Activated CD8-positive, alpha-beta memory T cell treated with anti-CD3 and anti-CD28 coated beads, Interleukin-2, amount 10 ng/mL, durations not matched to agents 7 days and 5 days (primary cell): Measurements from ENCODE around the gene FOLH1. TPM values are rescaled to one million over a fixed set of nuclear protein-coding genes. Genes with fewer than 3 reads are reported as not detected.
"Not testable (repeated sequence)": the region's sequence is repeated elsewhere in the genome, so short reads cannot be mapped to it uniquely, and the experiment has no call there.

Experiments used
- ATAC-seq: fragments of 150-1000 bp; cut with Tn5 transposase; one replicate; pipeline ENCODE4 v1.10.0; 2021; ENCODE audit warnings: moderate library complexity
- CTCF ChIA-PET: fragments of 350-600 bp; sonication (Branson Sonifier 250); formaldehyde crosslinking; loops from one replicate; lab custom pipeline; 2021; ENCODE audit warnings: antibody characterized with exemption; lab: Charles Lee
- DNase-seq: peaks from one replicate; pipeline ENCODE4 v3.0.0-alpha.2; 2020
- H3K27ac Mint-ChIP-seq: one replicate; pipeline ENCODE4 v1.8.0; 2021; ENCODE audit warnings: mild to moderate bottlenecking, mixed read lengths
- H3K27me3 Mint-ChIP-seq: one replicate; pipeline ENCODE4 v1.8.0; 2021; ENCODE audit warnings: mixed read lengths
- H3K36me3 Mint-ChIP-seq: one replicate; pipeline ENCODE4 v1.8.0; 2021; ENCODE audit warnings: mild to moderate bottlenecking, mixed read lengths
- H3K4me1 Mint-ChIP-seq: one replicate; pipeline ENCODE4 v1.8.0; 2021; ENCODE audit warnings: mixed read lengths
- H3K4me3 Mint-ChIP-seq: one replicate; pipeline ENCODE4 v1.8.0; 2021; ENCODE audit warnings: mild to moderate bottlenecking, moderate library complexity, mixed read lengths
- H3K9me3 Mint-ChIP-seq: one replicate; pipeline ENCODE4 v1.8.0; 2022; ENCODE audit warnings: low read depth, mixed read lengths
- total RNA-seq, 2 experiments: library from RNA; stranded (reverse); gene quantifications; one replicate each; pipeline ENCODE4 v1.2.3, GENCODE V29; 2021

FOLH1 gene
- total RNA-seq, 2 experiments from 2014 or later: not detected

DNA sequence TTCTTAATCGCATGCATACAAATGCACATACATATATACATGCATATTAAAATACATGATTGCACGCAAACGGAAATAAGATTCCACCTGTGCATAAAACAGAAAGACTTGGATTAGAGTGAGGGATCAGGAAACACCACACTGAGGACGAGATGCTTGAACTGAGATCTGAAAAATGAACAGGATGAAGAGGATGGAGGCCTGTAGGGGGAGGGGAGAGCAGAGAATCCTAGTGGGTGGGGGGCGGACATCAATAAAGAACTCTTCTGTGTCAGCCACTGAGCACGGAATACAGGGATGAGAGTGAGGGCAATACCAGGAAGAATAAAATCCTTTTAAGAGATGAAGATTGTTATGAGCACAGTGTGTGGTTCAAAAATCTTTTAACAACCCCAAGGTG lies 1.4 kb downstream of the FOLH1 start:
- ATAC-seq, H3K27me3 Mint-ChIP-seq, CTCF ChIA-PET, H3K36me3 Mint-ChIP-seq, H3K9me3 Mint-ChIP-seq, H3K4me1 Mint-ChIP-seq, H3K4me3 Mint-ChIP-seq, H3K27ac Mint-ChIP-seq, DNase-seq: not testable (repeated sequence)

DNA sequence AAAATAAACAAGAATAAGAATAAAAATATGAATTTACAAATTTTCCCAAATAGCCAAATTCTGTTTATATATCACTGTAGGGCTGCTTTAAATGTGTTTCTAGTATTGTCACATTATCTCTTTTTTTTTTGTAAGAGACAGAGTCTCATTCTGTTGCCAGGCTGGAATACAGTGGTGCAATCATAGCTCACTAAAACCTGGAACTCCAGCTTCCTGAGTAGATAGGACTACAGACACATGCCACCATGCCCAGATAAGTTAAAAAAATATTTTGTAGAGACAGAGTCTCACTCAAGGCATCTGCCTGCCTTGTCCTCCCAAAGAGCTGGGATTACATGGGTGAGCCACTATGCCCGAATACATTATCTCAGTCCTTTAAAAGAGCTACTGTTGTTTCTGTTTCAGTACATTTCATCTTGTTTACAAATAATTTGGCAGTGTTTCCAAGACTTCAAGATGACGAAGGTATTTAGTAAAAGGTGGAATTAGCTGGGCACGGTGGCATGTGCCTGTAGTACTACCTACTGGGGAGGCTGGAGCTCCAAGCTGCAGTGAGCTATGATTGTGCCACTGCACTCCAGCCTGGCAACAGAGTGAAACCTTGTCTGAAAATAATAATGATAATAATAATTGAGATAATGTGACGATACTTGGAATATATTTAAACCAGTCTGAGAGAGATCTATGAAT lies 6.0 kb downstream of the FOLH1 start:
- Mint-ChIP-seq H3K27ac (no peak overlapping the region), H3K9me3 (peaks cover 5% of the 10 kb centered on the region), H3K4me1 (no peaks in the 10 kb centered on the region), H3K4me3 (no peak overlapping the region), H3K36me3 (no peaks in the 10 kb centered on the region), H3K27me3 (peaks cover 2% of the 10 kb centered on the region)
- no peak for ATAC-seq
- no peak for DNase-seq
- CTCF ChIA-PET: no interaction called here

DNA sequence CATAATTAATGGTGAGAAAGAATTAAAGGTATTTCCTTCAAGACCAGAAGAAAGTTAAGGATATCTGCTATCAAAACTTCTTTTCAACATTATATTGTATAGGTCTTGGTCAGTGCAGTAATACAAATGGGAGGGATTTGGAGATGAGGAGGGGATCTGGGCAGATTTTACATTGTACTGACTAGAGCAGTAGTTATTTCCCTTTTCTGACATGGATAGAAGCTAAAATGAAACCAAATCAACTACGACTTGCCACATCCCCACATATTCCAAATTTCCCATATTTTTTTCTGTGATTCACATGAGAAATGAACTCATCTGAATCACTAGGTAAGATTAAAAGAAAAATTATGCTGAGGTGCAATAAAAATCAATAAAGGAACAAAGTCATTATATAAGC lies 11.6 kb downstream of the FOLH1 start:
- DNase-seq, H3K9me3 Mint-ChIP-seq: not testable (repeated sequence)

DNA sequence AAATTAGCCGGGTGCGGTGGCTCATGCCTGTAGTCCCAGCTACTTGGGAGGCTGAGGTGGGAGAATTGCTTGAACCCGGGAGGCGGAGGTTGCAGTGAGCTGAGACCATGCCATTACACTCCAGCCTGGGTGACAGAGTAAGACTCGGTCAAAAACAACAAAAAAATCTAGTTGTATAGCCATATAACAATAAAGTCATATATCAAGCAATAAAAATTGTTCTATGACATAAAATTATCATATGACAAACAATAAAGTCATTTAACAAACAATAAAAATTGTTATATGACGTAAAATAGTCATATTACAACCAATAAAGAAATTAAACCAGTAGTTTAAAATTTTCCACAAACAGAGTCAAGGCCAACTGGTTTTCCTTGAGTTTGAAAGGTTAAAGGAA lies 12.4 kb downstream of the FOLH1 start:
- DNase-seq, H3K27me3 Mint-ChIP-seq, H3K4me3 Mint-ChIP-seq, H3K9me3 Mint-ChIP-seq, CTCF ChIA-PET, H3K27ac Mint-ChIP-seq, ATAC-seq, H3K36me3 Mint-ChIP-seq, H3K4me1 Mint-ChIP-seq: not testable (repeated sequence)

More for the DNA sequence above, 11.6 kb downstream of the FOLH1 start:
- H3K4me3 Mint-ChIP-seq, ATAC-seq, H3K4me1 Mint-ChIP-seq, H3K27me3 Mint-ChIP-seq, CTCF ChIA-PET, H3K36me3 Mint-ChIP-seq, H3K27ac Mint-ChIP-seq: not testable (repeated sequence)

DNA sequence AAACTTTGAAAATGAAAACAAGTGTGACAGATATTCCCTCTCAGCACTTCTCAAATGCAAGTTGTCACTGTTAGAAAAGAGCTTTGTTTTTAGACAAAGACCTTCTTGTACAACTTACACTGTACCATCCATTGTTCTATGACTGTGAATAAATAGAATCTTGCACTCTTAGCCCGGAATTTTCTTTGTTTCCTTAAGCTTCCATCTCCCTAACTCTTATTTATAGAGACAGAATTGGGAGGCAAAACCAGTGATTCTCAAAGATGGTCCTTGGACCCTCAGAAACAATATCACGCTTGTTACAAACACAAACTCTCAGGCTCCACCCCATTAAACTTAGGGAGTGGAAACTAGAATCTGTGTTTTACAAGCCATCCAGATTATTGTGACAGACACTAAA lies 18.1 kb downstream of the FOLH1 start:
- H3K4me3 Mint-ChIP-seq, H3K4me1 Mint-ChIP-seq, DNase-seq, H3K27me3 Mint-ChIP-seq, ATAC-seq, CTCF ChIA-PET, H3K9me3 Mint-ChIP-seq, H3K27ac Mint-ChIP-seq, H3K36me3 Mint-ChIP-seq: not testable (repeated sequence)

DNA sequence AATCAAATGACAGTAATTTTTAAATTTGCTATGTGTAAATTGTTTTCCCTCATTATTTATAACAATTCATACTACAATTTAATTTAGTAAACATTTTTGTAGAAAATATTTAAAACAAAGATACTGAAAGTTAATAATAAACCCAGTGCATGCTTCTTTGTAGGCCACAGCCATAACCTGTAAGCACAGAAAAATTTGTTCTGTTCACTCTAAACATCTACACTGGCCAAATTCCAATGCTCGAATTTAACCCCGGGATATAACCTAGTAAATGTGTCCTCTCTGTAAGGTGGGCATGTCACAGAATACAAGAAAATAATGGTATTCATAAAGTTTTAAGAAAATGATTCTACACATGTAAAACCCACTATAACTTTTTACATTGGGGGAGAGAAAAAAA lies 22.2 kb downstream of the FOLH1 start:
- H3K4me1 Mint-ChIP-seq, H3K4me3 Mint-ChIP-seq, H3K9me3 Mint-ChIP-seq, DNase-seq, H3K27ac Mint-ChIP-seq, ATAC-seq, H3K36me3 Mint-ChIP-seq, H3K27me3 Mint-ChIP-seq, CTCF ChIA-PET: not testable (repeated sequence)

DNA sequence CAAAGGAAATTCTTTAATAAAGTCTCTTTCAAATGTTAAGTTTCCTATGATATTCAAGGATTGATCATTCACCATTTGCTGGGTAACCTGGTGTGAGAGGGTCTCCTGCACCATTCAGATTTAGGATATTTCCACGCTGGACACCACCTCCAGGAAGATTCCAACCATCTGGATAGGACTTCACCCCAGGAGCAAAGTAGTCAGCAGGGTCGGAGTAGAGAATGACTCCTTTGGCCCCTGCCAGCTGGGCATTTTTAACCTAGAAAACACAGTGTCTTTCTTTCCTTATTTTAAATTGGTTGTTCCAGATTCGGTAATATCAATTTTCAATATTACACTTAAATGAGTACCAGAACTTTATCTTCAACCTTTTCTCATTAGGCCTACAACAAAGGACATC lies 22.8 kb downstream of the FOLH1 start:
- H3K27ac Mint-ChIP-seq, H3K36me3 Mint-ChIP-seq, CTCF ChIA-PET: not testable (repeated sequence)

DNA sequence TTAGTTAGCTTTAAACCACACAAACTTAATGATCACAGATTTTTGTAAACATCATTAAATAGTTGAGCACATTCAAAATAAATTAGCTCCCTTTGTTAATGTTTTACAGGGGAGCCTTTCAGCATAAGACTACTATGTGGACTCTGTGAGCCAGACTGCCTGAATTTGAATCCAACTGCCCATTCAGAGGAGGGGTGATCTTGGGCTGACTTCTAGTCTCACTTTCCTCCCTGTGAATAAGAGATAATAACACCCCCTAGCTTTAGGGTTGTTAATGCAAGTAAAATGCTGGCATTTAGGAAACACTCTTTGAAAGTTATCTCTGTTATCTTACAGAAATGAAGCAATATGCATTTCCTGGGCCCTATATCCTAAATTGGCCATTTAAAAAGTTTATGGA lies 23.6 kb downstream of the FOLH1 start:
- CTCF ChIA-PET, H3K27ac Mint-ChIP-seq, H3K4me3 Mint-ChIP-seq, DNase-seq, H3K4me1 Mint-ChIP-seq, ATAC-seq, H3K36me3 Mint-ChIP-seq, H3K9me3 Mint-ChIP-seq, H3K27me3 Mint-ChIP-seq: not testable (repeated sequence)

More for the DNA sequence above, 22.8 kb downstream of the FOLH1 start:
- ATAC-seq, H3K4me3 Mint-ChIP-seq, H3K4me1 Mint-ChIP-seq, H3K27me3 Mint-ChIP-seq, DNase-seq, H3K9me3 Mint-ChIP-seq: not testable (repeated sequence)

DNA sequence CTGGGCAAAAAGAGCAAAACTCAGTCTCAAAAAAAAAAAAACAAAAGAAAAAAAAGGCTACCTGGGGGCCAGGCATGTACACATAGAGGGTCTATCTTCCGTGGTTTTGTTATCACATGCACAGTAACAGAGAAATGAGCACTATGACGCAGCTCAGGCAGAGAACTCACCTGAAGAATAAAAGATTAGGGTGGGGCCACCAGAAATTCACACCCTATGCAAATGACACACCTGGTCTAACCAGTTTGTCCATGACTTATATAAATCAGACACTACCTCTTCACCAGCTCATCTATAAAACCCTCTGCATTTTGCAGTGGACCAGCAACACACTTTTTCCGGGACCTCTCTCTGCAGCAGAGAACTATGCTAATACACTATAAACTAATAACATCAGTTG lies 30.5 kb downstream of the FOLH1 start:
- H3K9me3 Mint-ChIP-seq, H3K27ac Mint-ChIP-seq: not testable (repeated sequence)

DNA sequence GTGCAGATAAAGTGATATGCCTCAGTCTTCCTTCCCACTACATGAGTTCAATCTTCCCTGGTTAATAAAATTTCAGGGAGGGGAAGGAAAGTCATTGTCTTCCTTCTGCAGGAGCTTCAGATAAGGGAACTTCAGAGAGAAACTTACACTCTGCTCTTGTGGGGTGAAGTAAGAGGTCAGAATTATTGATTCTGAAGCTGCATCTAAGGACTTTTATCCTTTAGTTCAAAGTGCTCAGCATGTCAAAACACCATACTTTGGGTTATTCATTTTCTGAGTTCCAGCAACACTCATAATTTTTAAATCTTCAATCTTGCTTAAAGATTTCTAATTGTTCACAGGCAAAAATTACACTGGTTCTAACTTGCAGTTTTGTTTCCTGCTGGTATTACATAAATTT lies 33.0 kb downstream of the FOLH1 start:
- CTCF ChIA-PET, H3K4me3 Mint-ChIP-seq, DNase-seq, H3K4me1 Mint-ChIP-seq, H3K27me3 Mint-ChIP-seq, H3K36me3 Mint-ChIP-seq, H3K27ac Mint-ChIP-seq, H3K9me3 Mint-ChIP-seq, ATAC-seq: not testable (repeated sequence)

More for the DNA sequence above, 30.5 kb downstream of the FOLH1 start:
- H3K4me3 Mint-ChIP-seq, ATAC-seq, H3K36me3 Mint-ChIP-seq, CTCF ChIA-PET, H3K27me3 Mint-ChIP-seq, H3K4me1 Mint-ChIP-seq, DNase-seq: not testable (repeated sequence)

DNA sequence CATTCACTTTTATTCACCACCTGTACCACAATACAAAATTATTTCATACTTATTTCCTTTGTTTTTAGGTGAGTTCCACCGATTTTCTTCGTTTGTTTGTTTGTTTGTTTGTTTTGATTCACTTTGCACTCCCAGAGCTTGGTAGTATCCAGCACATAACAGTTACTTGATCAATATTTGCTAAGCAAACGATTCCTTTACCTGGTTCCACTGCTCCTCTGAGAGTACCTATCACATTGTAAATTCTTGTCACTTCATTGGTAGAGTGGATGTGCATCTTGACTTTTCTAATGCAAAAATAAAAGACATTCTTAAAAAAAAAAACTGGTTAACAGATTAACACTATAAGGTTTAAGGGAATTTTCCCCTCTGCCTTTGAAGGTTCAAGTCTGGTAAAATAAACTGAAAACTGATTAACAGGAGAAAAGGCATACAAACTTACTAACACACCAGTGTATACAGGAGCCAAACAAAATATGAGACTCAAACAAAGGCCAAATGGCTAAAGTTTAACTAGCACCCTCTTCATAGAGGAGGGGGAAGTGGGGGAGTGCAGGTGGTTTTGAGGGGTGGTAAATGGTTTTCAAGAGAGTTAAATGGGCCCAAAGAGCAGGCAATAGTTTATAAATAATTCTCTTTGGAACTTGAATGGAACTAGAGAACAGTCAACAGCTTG lies 33.6 kb downstream of the FOLH1 start:
- H3K27ac Mint-ChIP-seq, H3K4me3 Mint-ChIP-seq, CTCF ChIA-PET, ATAC-seq, H3K9me3 Mint-ChIP-seq, H3K36me3 Mint-ChIP-seq, DNase-seq, H3K27me3 Mint-ChIP-seq, H3K4me1 Mint-ChIP-seq: not testable (repeated sequence)

DNA sequence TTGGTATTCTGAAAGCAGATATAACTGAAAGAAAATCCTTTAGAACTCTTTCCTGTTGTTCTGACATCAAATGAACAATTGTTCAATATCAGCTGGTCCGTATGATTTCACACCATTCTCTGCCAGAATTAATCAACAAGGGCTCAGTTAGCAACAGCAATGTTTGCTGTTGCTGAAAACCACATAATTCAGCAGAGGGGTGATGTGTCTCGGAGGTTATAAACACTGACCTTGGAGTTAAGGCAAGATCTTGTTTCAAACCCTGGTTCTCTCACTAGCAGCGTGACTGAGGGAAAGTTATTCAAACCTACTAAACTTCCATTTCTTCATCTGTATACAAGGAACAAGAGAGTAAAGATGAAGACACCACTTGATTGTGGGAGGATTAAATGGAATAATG lies 36.8 kb downstream of the FOLH1 start:
- CTCF ChIA-PET, H3K36me3 Mint-ChIP-seq, H3K9me3 Mint-ChIP-seq, DNase-seq, H3K27me3 Mint-ChIP-seq, H3K4me3 Mint-ChIP-seq, H3K27ac Mint-ChIP-seq, H3K4me1 Mint-ChIP-seq, ATAC-seq: not testable (repeated sequence)

DNA sequence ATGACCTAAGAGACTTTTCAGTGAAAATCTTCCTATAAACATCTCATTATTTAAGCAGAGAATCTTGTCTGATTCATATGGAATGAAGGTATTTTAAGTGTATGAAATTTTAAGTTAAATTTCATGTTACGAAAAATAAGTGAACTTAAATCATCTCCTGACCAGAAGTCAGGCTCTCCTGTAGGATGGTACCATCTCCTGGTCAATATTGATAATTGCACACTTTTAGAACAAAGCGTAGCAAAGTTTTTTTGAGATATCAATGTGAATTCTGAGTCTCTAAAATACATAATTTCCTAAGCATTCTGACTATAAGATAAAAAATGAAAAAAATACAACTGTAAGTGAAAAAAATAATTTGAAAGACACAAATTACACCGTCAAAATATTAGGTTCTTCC lies 38.8 kb downstream of the FOLH1 start:
- H3K9me3 Mint-ChIP-seq, DNase-seq, H3K4me1 Mint-ChIP-seq, H3K36me3 Mint-ChIP-seq, H3K27ac Mint-ChIP-seq, H3K4me3 Mint-ChIP-seq, ATAC-seq, H3K27me3 Mint-ChIP-seq, CTCF ChIA-PET: not testable (repeated sequence)

DNA sequence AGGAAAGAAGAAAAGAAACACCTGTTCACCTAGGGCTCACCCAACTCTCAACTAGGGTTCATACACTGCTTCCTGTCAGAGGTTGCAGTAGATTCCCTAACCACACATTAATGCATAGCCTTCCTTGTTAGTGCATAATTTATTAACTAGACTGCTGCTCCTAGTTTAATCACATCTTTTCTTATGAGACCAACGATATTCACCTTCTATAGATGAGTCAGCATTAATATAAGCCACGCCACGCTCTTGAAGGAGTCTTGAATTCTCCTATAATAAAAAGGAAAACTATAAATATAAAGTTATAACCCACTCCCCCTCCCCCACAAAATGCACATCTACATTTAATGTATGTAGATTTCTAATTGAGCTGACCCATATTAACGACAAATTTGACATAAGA lies 39.4 kb downstream of the FOLH1 start:
- H3K27ac Mint-ChIP-seq, H3K36me3 Mint-ChIP-seq, H3K4me3 Mint-ChIP-seq, DNase-seq, ATAC-seq, H3K4me1 Mint-ChIP-seq, H3K9me3 Mint-ChIP-seq, H3K27me3 Mint-ChIP-seq, CTCF ChIA-PET: not testable (repeated sequence)
